ENCODE measurements around the gene RAD23B.

Gene RAD23B

DNA sequence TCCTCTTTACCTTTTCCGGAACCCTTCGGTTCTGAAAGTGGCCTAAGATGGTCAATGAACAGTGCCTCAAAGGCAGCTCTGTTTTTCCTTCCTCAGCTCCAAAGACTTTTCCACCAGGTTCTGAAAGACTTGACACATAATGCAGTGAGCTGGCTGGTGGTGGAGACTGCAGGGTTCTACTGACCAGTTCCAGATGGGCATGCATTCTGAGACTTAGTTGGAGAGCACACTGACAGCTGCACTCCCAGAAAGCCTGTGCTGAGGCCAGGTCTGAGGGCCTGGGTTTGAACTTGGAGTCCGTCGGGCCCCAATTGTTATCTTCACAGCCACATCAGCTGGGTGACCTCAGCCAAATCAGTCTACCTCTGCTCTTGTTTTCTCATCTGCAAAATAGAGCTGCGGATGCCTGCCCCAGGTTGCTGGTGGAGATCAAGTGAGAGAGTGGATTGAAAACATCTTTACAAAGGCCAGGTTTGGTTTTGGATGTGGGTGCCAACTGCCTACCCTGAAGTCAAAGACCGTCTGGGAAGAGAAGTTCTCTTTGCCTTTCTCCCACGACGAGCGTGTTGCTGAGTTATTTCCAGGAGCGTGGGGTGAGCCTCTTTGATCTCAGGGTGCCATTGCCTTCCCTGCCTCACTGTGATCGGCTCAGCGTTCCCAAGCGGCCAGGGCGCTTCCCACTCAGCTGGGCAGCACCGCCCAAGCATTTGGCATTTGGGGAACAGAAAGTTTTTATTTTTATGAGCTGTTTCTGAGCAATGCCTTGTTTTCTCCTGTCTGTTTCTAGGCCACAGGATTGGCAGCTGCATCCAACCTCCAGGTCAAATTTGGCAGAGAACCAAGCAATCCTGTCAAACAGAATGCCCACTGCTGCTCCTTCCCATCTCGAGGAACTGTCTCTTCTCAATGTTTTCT is 54.9 kb downstream of the RAD23B start:
- no peak for DNase-seq

DNA sequence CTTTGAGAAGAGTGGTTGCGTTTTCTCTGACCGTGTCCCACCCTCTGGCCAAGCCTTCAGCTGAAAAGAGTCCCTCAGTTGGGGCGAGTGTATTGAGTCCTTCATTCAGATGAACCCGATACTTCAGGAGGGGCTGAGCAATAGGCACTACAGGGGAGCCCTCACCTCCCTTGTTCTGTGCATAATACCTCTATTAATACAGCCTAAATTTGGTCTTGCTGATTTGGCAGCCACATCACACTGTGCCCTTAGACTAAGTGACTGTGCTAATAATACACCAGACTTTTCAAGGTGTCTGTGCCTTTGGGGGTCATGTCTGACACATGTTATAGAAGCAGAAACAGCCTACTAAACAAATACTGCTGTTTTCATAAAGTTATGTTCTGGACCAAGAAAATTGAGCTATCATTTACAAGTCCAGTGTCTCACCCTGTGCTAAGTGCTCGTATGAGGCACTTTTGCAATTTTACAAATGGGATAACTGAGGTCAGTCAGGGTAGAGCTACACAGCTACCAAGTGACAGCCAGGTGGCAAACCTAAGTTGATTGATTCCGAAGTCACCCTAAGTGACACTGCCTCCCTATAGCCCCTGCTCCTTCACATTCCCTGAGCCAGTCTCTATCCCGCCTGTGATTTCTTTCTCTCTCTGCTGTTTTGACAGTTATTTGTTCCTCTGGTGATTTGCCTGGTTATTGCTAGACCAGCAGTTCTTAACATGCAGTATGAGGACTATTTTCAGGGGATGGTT is 56.0 kb downstream of the RAD23B start:
- no peak for DNase-seq

DNA sequence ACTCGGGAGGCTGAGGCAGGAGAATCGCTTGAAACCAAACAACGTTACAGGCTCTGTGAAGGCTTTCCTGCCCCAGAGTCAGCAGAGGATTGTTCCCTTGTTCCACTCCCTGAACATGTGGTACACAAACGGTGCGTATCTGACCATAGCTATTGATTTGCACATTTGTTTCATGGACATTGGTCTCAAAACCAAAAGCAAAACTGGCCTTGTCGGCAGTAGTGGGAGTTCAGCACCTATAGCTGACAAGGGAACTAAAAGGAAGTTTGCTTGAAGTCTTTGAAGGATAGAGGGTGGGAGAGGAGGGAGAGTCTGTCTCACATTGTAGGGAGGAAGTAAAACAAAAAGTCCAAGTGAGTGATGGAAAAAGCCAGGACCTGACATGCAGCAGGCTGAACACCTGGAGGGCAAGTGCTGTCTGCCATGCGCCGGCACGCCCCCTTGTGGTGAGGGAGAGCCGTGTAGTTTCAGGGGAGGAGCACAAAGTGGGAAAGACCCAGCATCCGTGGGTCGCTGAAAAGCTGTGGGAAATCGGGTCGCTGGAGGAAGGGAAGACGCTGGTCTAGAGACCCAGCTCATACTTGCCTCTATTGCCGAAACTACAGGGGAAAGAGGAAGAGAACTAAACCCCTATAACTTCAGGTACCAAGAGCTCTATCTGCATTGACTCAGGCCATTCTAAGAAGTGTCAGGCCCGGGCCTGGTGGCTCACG is 58.0 kb downstream of the RAD23B start:
- DNase-seq = peak; percentile 39

DNA sequence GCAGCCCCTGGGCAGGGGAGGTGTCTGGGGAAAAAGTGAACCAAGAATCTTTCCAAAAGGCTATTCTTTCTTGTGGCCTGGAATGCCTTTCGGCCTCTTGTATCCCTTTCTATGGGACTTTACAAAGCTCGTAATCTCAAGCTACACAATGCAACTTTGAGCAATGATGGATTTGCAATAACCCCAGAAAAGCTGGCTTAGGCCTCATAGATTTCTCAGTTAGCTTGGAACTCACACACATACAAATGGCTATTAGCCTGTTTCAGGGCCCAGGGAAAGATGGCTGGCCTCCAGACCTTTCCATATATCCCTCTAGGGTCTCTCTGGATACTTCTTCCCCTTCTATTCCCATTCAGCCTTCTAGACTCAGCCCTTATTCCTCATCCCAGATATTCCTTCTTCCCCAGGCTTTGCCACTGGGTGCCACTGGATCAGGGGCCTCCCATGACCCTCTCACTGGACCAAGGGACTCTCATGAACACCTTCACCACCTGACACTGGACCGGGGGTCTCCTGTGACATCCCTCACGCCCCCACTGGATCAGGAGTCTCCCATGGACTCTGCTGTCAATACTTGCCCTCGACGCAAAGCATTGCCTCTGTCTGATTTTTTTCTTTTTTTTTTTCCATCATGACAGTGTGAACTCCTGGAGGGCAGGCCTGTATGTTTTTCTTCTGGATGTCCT is 59.5 kb downstream of the RAD23B start:
- no peak for DNase-seq

DNA sequence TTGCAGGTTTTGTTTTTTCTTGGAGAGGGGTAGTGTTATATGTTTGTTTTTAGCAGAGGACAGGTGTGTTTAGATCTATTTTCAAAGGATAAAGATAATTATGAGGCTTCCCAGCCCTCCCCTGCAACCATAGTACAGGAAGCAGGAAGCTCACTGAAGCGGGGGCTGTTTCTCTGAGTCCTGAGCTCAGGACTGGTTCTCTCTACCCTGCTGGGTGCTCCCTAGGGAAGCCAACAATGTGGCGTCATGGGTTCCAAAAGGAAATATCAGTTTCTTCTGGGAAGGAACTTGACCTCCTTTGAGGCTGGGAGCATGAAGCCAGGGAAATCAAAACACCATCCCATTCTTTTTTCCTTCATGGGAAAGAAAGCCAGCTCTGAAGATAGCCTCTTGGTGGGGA is 62.2 kb downstream of the RAD23B start:
- DNase-seq = no peak

DNA sequence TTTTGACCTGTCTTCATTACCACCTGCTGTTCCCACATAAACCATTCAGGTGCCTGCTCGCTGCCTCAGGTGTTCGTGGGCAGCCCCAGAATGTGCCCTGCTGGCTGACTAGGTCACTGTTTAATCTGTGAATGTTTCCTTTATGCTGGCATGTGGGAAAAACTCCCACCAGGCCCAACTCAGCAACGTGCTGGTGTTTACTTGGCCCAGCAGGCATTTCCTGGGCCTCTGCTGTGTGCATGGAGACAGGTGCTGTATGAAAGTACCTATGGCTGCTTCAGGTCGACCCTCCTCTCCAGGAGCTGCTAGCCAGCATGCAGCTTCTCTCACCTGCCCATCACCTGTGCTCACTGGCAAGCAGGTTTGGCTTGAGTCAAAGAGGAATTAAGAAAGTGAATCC is 65.8 kb downstream of the RAD23B start:
- no peak for DNase-seq

DNA sequence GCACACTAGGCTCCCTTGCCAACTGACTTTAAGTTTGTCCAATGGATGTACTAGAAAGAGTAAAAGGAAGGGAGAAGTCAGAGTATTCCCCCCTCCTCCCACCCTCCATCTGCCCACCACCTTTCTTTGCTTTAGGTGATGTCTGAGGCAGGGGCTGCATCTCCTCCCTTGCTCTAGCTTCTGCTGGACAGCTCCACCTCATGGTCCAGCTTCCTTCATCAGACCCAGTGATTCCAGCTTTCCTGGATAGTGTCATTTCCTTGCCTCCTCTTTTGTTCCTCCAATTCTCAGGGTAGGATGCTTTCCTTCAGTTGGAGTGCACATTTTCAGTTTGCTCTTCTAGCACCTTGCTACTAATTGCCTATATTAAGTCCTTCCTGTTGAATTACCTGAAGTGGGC is 67.4 kb downstream of the RAD23B start:
- DNase-seq = no peak

DNA sequence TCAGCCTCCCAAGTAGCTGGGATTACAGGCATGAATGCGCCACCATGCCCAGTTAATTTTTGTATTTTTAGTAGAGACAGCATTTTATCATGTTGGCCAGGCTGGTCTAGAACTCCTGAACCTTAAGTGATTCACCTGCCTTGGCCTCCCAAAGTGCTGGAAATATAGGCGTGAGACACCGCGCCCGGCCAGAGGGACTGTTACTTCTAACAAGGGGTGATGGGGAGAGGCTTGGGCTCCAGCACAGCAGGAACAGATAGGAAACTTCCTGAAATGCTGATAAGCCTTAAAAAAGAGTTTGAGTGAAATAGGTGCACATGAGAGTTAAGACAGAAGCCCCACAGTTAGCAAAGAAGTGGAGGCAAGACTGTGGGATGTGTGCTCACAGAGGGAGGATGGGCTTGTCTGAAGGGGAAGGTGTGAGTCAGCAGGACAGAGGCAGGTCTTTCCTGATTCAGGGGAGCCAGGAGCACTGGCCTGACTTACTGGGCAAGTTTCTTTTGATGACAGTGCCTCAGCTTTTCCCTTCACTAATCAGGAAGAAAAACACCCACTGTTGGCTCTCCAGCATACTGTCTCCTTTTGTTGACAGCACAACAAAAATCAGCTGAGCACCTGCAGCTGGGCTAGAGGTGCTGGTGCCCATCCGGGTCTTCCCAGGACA is 68.4 kb downstream of the RAD23B start:
- DNase-seq = no peak

DNA sequence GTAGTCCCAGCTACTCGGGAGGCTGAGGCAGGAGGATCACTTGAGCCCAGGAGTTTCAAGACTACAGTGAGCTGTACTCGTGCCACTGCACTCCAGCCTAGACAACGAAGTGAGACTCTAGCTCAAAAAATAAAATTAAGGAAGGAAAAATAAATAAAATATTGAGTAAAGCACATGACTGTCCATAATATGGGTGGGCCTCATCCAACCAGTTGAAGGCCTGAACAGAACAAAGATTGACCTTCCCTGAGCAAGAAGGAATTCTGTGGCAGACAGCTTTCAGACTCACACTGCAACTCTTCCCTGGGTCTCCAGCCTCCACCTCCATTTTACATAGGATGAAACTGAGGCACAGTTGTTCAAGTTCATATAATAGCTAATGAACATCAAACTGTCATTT is 72.3 kb downstream of the RAD23B start:
- no peak for DNase-seq

DNA sequence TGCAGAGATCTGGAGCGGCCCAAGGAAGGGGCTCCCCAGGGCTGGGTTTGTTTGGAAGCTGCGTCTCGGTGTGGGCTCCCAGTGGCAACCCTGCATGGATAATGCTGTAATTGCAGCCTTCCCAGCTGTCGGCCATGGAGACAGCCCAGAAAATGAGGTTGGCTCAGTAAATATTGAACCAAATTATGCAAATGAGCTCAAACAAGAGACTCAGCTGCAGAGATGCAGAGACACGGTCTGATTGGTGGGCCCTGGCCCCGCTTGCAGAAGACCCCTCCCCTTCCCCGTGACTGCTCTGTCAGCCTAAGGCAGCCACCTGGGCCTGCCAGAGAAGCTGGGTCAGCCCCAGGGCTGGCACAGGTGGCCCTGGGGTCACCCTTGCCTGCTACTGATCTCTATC is 75.9 kb downstream of the RAD23B start:
- DNase-seq = no peak

DNA sequence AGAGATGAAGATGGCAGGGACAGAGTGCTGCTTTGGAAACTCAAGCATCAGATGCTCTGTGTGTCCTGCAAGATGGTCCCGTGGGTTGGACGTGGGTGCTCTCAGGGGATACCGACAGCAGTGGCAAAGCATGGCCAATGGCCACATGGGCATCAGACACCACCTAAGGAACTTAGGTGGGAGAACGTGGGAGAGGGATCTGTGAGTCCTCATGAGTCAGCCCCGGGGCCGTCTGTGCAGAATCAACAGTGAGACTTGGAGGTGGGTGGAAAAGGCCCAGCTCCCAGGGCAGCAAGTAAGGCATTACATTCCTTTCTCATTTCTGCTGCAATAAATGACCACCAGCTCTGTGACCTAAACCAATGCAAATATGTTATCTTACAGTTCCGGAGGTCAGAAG is 77.0 kb downstream of the RAD23B start:
- DNase-seq = no peak

DNA sequence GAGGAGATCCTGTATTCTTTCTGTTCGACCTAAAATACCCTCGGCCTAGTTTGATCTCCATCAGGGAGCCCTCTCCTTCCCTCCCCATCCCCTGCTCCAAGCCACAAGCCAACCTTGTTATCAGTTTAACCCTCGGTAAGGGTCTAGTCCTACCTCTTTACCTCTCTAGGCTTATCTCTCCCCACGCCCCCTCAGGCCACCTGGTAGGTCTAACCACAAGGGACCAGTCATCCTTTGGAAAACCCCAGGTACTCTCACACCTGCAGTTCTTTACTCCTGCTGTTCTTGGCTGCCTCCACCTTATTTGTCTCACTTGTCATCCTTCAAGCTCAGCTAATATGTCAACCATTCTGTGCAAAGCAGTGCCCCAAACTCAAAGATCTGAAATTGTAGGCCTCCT is 78.7 kb downstream of the RAD23B start:
- DNase-seq = no peak

DNA sequence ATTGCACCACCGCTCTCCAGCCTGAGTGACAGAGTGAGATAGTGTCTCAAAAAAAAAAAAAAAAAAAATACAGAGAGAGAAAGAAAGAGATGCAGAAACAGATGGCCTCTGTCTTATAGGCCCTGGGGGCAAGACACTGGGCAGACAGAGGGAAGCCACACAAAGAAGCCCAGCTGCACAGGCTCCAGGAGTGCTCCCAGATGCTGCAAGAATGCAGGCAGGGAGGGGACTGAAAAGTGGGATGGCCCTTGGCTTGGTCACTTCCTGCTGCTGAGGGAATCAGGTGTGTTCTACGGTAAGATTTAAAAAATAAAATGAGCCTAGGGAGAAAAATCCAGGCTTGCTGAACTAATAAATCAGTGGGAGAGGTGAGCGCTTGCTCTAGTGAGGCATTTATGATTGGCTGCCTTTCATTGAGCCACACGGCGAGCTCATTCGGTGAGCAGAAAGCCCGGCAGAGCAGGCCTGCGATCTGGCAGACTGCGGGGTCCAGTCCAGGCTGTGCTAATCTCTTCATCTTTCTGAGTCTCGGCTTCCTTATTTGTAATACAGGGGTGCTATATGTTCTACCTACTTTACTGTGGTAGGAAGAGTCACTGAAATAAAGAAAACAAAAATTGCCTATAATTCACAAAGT is 80.6 kb downstream of the RAD23B start:
- DNase-seq = no peak

DNA sequence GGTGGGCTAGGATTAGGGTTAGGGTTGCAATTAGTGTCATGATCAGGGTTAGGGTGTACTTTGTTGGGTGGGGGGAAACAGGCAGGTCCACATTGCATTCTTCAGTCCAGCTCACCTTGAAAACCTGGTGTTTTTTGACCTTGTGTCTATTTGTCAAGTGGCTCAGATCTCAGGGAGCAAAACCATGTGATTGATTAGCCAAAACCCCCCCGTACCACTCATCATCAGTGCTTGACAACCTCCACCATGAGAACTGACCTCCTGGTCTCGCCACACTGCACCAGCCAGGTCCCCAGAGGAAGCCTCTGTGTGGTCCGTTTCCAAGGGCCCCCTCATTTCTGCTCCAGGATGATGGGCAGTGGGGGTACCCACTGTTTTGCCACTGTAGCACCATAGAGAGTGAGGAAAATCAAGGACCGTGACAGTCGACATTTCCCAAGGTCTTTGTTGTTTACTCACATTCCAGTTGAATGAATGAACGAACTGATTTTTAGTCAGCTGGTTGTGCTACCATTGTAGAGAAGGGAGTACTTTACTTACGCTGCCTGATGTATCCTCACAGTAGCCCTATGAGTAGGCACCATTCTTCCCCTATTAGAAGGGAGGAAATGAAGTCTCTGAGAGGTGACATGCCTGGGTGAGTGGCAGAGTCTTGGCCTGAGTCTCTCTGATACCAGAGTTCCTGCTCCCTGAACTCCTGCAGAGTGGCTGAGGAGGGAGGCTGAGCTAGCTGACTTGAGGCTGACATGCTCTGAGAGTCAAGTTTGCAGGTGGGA is 84.8 kb downstream of the RAD23B start:
- DNase-seq = no peak

DNA sequence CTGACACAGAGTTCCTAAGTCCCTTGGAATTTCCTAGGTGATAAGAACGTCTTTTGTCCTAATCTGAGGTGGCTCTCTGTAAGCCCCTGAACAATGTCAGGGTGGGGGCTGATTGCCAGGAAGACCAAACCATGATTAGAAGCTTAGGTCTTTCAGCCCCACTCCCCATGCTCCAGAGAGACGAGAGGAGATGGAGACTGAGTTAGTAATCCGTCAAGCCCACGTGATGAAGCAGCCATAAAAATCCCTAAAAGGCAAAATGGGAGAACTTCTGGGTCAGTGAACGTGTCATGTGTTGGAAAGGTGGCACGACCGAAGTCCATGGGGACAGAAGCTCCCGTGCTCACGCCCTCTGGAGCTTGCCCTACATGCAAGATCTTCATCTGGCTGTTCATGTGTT is 85.6 kb downstream of the RAD23B start:
- no peak for DNase-seq

DNA sequence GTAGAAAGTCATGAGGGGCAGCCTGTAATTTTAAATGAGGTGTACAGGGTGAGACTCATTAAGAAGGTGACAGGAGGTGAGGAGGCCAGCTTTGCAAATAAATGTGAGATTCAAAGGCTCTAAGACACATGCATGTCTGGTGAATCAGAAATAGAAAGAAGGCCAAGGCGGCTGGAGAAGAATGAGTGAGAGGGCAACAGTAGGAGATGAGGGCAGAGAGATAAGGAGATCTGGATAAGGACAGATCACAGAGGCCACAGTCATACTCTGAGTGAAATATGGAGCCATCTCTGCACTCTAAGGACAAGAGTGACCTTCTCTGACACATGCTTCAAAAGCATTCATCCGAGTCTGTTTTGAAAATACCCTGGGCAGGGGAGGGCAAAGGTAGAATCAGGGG is 90.7 kb downstream of the RAD23B start:
- no peak for DNase-seq

DNA sequence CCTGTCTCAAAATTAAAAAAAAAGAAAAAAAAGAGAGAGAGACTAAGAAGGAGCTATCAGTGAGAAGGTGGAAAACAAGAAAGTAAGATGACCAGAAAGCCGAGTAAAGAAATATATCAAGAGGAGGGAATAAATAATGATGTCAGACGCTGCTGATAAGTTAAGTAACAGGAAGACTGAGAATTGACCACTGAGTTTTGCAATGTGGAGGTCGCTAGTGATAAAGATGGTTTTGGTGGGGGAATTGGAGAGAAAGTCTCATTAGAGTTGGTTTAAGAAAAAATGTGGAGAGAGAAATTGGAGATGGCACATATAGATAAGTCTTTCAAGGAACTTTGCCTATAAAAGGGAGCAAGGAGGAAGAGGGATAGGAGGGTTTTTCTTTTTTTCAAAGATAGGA is 91.9 kb downstream of the RAD23B start:
- no peak for DNase-seq

DNA sequence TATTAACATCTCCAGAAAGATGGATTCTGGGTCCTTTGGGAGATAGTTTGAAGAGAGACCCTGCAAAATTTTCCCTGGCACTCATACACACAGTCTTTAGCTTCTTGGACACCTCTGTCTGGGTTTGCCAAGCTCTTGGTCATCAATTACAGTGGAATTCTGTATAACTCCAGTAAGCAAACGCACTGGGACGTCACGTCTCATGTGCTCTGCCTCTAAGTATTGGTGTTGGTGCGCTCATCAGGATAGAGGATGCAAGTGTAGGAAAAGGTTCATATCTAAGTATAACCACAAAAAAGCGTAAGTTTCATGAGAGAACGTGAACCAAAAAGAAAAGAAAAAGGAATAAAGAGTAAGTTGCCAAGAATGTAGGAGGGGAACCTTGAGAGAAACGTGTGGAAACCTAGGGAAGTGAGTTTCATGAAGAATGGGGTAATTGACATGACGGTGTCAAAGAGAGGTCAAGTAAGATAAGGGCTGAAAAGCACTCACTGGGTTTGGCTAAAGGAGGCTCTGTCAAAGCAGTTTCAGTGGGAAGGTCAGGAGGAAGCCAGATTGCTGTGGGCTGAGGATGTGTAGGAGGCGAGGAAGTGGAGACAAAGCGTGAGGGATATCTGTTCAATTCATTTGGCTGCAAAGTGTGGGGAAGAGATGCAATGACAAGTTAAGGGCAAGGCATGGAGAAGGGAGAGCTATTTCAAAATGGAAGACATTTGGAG is 92.7 kb downstream of the RAD23B start:
- no peak for DNase-seq

DNA sequence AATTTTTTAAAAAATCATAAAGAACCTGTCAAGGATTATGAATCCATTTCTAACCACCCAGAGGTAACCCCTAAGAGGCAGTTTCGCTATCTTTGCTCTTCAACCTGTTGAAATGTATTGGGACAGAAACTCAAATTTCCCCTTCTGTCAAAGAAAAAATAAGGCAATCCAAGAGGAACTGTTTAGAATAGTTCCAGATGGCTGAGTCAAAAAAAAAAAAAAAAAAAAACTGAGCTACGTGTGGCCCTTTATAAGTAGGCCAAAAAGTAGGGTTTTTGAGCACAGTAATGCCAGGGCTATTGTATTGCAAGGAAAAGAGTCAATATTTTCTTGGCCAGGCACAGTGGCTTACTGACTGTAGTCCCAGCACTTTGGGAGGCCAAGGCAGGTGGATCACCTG is 94.9 kb downstream of the RAD23B start:
- no peak for DNase-seq

Measured in NCI-H2029 treated with DMSO at 0.1 percent for 48 hours (cell line).